Lung microvascular endothelial cell (primary cell): ENCODE data around the gene KLHL26. TPM values are rescaled to one million over a fixed set of nuclear protein-coding genes. Genes with fewer than 3 reads are reported as not detected.

Experiments used
- DNase-seq, 2 donors: peaks; one replicate each; pipeline versions ENCODE4 v3.0.0 to v3.0.0-alpha.2; 2010; ENCODE audit warnings: low read depth in 2 of 2
- total RNA-seq: library from RNA; depleted of rRNA; stranded (reverse); fragments of >200 nt; gene quantifications from 2 replicates; pipeline ENCODE4 v1.2.1, GENCODE V29; 2014

KLHL26 gene
- total RNA-seq, 1 donor from 2014 or later: 1.2 TPM

DNA sequence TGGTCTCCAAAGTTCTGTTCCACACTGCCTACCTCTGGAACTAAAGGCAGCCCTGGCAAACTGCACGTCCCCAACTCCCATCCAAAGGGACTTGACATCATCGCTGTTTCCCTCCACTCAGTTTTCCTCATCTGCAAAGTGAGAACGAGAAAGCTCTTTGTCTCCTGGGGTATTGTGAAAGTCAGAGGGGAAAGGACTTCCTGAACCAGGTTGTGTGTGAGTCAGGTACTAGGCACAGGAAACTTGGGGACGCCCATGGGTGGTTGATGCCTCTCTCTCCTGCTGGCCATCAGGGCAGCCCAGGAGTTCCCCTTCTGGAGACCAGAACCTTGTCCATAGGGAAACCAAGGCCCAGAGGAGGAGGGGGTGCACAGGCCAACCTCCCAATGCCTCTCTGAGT lies 35.0 kb upstream of the KLHL26 start:
- DNase-seq: no peak

DNA sequence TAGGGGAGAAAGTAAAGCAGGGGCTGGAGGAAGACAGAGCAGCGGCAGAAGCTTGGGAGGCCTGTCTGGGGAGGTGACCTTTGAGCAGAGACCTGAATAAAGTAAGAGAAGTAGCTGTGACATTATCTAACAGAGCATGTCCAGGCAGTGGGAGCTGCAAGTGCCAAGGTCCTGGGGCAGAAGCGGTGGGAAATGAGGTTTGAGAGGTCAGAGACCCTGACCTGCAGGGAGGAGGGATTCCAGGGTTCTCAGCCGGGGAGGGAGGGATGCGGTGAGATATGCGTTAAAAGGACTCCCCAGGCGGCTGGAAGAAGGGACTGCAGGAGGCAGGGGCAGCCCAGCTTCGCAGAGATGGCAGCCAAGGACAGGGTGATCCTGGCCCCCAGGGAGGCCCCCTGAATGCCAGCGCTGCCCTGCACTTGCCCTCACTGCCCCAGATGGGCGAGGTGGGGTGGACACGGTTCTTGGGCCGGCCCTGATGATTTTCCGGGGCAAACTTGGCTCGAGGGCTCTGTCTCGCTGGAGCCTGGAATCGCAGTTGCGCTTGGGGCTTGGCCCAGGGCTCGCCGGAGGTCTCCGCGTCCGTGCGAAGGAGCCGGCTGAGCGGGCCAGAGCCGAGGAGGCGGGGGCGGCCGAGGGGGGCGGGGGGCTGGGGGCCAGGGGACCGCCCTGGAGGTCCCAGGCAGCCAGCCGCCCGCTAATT lies 33.4 kb upstream of the KLHL26 start:
- peak in 1 of 2 donors; percentile 27 for DNase-seq

DNA sequence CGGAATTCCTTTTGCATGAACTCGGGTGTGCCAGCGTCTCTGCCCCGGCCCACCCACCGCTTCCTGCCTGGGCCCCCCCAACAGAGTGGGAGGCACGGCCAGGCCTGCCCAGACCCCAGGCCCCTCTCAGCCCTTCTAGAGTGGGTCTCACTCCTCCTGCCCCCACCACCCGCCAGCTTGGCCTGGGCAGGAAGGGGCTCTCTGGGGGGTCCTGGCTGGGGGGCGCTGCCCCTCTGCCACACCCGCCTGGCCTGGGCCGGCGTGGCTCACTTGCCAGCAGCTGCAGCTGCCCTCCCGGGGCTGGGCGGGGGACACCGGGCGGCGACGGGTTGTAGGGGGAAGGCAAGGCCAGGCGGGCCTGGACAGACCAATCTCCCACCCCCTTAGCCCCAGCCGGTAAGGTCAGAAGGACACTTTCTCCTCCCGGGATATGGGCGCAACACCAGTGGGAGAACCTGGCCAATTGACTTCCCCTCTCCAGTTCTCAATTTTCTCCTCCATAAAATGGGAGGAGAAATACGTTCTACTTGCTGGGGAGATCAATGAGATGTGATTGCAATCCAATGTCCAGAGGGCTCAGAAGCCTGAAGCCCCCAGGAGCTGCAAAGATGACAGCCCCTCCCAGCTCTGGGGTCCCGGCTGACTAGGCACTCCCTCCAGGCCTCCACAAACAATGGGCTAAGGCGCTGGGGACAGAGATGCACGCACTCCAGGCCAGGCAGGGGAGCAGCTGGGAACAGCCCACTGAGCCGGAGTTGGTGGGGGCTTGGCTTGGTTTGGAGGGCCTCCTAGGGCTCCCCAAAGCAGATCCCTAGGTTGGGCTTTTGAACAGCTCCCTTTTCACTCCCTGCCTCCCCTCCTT lies 32.6 kb upstream of the KLHL26 start:
- no peak for DNase-seq

DNA sequence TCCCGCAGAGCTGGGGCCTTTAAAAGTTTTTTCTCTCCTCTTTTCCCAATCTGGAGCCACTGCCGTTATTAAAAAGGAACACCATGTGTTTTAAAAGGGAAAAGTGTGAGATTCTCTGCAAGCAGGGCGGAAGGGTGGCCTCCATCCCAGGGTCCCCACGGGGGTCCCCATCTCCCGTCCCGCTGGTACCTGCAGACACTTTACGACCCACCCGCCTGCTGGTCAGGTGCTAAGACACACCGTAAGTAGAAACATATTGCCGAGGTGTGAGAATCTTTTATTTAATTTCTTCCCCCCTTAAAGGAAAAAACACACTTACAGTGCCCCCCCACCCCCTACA lies 32.0 kb upstream of the KLHL26 start:
- no peak for DNase-seq

DNA sequence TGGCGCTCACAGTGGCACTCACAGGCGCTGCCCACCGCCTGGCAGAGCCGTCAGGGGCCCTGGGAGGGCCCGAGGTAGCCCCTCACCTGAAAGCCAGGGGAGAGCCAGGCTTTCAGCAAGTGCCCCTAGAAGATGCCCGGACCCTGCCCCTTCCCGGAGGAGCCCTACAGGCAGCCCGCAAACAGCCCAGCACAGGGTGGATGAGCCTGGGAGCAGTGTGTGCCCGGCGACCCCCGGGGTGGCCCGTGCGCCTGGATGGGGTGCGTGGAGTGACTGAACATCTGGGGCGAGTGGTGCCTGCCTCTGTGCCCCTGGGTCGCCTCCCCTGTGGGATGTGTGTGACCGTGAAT lies 31.7 kb upstream of the KLHL26 start:
- no peak for DNase-seq

DNA sequence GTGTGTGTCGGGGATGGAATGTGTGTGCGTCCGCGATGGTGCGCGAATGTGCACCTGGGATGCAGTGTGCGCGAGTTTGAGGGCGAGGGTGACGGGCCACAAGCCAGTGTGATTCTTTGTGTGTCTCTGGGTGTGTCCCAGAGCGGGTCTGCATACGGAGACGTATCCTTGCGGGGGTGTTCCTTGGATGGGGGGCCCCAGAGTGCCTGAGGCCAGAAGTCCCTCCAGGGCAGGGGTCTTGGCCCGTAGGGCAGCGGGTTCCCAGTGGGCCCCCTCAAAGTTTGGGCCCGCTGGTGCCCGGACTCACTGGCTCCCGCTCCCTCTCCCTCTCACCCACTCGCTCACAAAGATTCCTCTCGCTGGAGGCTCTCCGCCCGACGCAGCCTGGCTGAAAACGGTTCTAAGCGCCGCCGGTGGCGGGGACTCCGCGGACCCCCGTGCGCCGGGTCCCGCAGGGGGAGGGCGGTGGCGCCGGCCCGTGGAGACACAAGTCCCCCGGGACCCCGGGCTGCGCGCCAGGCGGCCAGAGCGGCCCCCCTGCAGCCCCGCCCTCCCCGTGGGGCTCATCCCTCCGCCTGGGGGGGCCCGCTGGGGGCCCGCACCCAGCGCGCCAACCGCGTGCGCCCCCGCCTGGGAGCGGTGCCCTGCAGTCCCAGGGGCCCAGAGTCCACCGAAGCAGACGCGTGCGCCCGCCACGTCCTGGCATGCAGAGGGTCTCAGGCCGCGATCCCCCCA lies 31.1 kb upstream of the KLHL26 start:
- no peak for DNase-seq

DNA sequence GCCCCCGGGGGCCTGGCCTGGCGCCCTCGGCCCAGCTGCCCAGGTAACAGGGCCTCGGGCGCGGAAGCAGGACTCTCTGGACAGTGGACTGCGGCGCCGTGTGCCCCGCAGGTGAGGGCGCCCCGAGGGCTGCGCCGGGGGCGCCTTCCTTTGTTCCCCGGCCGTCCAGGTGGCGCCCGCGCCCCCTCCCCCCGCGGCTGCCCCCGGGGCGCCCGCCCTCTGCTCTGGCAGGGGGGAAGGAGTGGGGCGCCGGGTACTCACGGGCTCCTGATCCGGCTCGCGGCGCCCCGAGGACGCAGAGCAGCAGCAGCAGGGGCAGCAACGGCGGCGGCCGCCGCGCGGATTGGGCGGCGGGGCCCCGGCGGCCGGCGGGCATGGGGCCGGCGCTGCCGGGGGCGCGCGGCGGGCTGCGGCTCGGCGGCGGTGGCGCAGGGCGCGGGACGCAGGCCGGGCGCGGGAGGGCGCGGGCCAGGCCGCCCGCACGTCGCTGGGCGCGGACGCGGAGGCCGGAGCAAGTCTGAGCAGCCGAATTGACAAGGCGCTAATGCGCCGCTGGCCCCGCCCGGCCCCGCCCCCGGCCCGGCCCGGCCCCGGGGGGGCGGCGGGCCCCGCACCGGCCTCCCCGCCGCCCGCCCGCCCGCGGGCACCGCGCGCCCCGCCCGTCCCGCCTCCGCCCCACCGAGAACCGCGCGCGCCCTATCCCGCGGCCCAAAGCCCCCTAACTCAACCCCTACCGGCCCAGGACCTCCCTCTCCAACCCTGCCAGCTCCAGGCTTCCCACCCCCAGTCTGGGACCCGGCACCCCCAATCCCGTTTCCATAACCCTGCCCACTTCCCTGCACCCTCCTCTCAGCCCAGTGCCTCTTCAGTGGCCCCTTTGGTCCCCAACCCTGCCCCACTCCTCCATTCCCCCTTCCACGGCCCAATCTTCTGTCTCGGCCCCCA lies 30.3 kb upstream of the KLHL26 start, which contains the start of gene CRLF1:
TSS of gene CRLF1 (minus strand) at position 519 of the 945 bp plus-strand sequence. CDS start at position 376, 143 bp downstream.
- DNase-seq: no peak

DNA sequence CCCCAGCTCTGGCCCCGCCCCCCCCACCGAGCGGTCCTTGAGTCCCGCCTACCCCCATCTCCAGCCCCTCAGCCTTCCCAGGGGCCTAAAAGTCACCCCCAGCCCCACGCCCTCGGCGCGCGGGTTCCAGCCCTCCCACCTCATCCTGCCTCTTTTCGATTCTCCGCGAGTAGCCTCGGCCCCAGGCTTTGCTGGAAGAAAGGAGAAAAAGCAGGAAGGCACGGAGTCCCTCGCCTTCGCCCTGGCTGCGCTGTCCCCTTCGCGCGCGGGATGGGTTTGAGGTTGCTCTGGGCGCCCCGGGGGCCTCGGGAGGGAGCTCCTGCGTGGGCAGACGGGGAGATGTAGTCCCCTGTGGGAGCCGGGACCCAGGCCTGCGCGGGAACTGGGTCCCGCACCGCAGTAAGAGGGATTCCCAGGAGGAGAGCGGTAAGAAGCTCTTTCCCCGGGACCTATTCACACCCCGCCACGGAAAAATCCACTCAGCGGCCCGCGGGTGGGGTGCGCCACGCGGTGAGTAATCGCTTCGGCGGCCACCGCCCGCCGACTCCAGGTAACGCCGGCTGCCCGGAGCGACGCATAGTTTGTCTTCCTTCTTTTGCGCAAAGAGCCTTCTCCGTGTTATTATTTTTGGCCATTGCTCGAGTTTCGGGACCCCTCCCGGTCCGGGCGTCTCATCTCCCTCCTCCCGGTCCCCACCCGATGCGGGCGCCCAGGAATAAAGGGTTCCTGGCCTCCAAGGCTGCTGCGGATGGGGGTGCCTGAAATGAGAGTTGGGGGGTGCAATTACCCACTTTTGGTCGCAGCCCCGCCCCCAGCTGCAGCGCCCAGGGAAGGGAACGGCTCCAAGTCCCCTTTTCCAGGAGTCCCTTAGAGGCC lies 29.4 kb upstream of the KLHL26 start:
- DNase-seq: no peak

DNA sequence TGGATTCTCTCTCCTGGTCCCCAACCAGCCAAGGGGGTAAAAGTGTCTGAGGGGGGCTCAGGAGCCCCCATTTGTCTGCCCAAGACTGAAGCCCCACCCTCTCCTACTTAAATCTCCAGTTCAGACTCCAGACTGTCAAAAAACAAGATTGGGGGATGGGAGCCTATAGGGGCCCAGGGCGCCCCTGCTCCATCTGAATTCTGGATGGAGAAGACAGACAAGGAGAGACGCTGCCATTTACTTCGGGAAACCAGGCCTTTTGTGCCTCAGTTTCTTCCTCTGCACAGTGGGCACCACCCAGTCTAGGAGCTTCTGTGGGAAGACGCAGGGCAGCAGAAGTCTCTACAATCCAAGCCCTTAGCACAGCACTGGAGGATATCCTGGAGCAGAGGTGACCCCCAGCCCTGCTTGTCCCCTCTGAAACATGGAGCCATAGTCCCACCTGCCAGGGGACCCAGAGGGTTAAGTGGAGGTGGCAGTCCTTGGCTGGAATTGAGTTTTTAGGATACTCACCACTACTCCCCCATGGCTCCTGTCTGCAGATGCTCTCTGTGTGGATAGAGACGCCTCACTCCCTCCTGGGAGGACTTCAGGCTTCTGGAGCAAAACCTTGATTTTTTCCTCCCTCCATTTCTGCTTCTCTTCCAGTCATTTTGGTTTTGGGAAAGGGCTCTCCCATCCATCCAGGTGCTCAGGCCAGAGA lies 28.6 kb upstream of the KLHL26 start:
- DNase-seq: no peak

DNA sequence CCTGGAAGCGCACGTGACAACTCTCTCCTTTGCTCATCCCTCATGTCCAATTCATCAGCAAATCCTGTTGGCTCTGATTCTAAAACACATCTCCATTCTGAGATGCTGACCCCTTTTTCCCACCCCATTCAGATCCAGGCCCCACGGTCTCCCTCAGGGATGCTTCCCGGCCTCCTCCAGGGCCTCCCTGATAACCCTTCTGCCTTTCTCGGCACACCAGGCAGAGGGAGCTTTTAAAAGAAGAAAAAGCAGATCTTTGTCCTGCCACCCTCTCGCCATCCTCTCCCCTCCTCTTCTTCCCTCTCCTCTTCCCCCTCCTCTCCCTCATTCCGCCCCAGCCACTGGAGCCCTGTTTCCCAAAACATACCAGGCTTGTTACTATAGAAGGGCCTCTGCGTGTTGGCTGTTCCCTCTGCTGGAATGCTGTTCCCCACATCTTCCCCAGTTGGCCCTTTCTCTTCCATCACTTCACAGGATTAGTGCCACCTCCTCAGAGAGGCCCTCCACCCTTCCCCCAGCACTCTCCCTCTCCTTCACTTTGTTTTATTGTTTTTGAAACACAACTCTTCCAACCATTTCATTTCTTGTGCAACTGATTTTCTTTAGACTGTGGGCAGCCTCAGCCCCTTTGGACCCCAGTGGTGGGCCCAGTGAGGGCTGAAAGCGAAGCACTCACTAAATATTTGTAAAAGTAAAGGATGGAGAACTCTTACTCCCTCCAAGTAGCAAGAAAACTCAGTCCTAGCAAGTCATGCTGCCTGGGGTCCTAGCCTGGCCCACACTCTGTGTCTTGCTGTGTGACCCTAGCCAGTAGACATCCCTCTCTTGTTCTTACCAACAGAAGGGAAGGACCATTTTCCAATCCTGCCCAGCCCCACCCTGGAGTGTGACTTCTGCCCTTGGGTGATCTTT lies 27.8 kb upstream of the KLHL26 start:
- no peak for DNase-seq

DNA sequence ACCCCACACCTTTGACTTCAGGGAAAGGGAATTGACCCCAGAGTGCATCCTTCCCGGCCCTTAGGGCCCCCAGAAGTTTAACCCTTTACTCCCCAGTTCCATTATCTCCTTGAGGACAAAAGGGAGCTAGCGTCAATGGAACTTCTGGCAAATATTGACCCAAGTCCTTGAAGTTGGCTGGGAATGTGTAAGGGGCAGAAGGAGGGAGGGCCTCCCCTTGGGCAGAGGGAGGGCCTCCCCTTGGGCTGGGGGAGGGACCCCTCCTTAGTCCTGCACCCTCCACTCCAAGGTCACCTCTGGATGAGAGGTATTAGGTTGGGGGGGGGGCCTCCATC lies 27.1 kb upstream of the KLHL26 start:
- no peak for DNase-seq

DNA sequence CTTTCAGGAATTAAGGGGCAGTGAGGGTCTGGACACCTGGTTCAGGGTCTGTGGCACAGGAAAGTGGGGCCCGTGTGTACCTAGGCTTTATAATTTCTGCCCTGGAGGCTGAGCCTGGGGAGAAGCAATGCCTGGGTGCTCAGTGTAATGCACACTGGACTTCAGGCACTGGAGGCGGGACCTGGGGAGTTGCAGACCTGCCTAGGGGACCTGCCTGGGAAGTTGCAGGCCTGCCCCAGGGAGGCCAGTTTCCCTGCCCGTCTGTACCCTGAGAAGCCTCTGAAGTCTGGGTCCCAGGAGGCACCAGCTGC lies 26.6 kb upstream of the KLHL26 start:
- DNase-seq: no peak

DNA sequence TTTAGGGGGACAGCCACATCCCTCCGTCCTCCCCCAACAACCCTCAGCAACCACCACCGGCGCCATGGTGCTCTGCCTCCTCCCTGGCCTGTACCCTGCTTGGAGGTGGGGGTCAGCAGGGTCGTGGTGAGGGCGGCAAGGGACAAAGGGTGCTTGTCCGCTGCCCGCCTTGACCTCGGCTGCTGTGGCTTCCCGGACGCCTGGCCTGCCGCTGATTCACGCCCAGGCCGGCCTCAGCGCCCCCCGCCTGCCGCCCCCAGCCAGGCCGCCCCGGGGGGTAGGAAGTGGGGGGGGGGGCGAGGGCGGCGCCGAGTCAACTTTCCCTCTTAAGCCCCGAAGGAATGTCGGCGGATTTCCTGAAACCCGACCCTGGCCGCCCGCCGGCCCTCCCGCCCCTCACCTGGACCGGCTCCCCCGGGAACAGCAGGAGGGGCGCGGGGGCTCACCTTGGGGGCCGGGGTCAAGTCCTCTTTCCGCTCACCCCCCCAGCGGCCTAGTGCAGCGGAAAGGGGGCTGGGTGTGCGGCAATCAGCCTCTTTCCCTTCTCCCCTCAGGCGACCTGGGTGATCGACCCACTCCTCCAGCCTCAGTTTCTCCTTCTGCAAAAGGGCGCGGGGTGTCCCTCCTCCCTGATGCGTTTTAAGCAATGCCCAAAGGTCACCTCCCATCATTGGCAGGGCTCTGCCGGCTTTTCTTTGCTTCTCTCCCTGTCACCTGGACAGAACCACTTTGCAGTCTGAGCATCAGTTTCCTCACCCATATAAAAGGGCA lies 26.1 kb upstream of the KLHL26 start:
- DNase-seq: no peak

DNA sequence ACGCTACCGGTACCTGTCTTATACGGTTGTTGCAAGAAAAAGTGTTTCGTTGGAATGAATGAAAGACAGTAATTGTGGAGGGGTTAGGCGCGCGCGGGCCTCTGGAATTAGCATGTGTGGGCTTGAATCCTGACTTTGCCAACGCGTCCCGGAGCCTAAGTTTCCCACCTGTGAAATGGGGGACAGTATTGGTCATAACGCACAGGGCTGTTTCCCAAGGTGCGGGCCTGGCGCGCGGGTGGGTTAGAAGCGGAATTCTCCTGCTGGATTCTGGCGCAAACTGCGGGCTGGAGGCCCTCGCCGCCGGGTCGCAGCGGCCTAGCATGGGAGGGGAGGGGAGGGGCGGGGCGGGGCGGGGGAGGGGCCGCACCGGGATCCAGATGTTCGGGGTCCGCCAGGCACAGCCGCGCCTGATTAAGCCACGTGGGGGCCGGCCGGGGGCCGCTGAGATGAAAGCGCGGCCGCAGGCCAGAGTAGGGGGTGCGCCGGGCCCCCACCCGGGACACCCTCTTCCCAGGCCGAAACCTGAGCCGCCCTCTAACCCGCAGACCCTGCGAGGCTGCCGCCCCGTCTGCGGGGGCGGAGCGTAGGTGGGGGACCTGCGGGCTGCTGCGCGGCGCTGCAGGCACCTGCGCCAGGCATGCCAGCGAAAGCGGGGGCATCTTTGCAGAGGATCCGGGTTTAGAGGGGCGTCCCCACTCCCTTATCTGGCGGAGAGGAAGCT lies 25.3 kb upstream of the KLHL26 start:
- DNase-seq: no peak

DNA sequence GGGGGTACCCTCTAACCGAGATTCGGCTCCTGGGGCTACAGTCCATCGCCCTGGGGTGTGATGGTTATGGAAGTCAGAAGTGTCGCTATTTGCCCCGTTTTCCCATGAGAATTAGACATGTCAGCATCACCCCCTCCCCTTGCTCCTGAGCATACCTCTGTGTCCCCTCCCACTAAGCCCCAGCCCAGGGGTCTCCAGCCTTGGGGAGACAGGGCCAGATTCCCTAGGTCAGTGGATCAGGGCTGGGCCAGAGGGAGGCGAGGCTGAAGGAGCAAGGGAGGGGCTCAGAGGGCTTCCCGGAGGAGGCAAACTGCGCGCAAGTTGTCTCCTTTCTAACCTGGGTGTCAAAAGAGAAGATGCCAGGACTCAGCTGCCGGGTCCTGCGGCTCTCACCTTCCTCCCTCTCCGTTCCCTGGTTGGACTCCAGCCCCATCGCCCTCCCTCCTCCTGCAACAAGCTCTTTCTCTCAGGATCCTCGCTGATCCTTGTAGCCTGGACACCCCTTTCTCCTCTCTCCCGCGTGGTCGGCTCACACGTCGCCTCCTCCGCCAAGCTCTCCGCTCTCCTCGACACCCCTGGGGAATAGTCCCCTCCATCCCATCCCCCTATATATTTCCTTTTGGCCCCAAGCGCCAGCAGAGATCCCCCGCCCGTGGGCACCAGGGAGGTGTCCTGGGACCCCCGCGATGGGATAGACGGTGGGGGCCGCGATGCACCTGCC lies 24.6 kb upstream of the KLHL26 start:
- DNase-seq: no peak

DNA sequence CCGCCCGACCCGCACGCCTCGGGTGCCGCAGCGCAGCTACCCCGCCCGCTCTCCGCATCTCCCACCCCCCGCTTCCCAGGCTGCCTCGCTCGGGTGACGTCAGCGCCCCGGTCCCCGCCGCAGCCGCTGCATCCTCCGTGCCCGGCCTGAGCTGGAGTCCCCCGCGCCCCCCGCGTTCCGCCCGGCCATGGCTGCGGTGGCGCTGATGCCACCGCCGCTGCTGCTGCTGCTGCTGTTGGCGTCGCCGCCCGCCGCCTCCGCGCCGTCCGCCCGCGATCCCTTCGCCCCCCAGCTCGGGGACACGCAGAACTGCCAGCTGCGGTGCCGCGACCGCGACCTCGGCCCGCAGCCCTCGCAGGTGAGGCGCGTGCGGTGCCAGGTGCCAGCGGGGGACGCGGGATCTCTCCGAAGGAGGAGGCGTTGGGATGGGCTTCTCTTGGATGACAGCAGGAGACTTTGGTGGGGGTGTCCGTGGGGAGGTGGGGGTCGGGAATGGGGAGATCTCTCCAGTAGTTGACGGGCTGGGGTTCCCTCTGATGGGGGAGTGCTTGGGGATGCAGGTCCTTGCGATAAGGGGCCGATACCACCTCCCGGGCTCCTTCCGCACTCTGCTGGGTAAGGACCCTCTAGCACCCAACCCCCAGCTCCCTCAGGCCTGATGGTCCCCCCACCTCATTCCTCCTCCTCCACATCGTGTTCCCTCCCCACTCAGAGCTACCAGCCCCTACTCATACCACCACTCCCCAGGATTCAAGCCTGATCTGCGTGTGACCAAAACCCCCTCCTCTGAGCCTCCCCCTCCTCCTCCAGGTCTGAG lies 23.8 kb upstream of the KLHL26 start, which contains the start of gene TMEM59L:
TSS of gene TMEM59L (plus strand) at position 99 of the 817 bp plus-strand sequence. CDS start at position 188, 89 bp downstream.
- DNase-seq: no peak
